HG03039 (cell line): ENCODE results near the gene NPIPA7.
"Not testable (repeated sequence)": the region's sequence is repeated elsewhere in the genome, so short reads cannot be mapped to it uniquely, and the experiment has no call there.

ENCODE experiments used
- ATAC-seq: cut with Tn5 transposase; IDR thresholded peaks from one replicate; pipeline ENCODE4 v1.9.1; 2021; ENCODE audit warnings: mild to moderate bottlenecking, moderate library complexity; ENCODE audit not compliant: unreplicated experiment

The NPIPA7 gene

GRCh38 chr16:16417914-16418544 is 39.1 kb downstream of the NPIPA7 start:
- ATAC-seq = not testable (repeated sequence)

GRCh38 chr16:16420515-16420914 is 41.6 kb downstream of the NPIPA7 start:
- not testable (repeated sequence) for ATAC-seq

GRCh38 chr16:16425146-16425545 is 46.2 kb downstream of the NPIPA7 start:
- not testable (repeated sequence) for ATAC-seq

- ATAC-seq = not testable (repeated sequence)
Observed at GRCh38 chr16:16431135-16431534, 52.2 kb downstream of the NPIPA7 start.

- not testable (repeated sequence) for ATAC-seq
Observed at GRCh38 chr16:16434711-16435110, 55.8 kb downstream of the NPIPA7 start.

- ATAC-seq = not testable (repeated sequence)
Observed at GRCh38 chr16:16441401-16441800, 62.5 kb downstream of the NPIPA7 start.
